Panc1 (cell line): ENCODE data around the gene VSX2. TPM values are rescaled to one million over a fixed set of nuclear protein-coding genes. Genes with fewer than 3 reads are reported as not detected.
A peak's percentile ranks its signal among the peaks of the same experiment; 100 is the strongest.

Experiments
- ATAC-seq: fragments of 200-7000 bp; cut with Tn5 transposase; 2 replicates; pipeline ENCODE4 v1.9.1; 2020; ENCODE audit warnings: mild to moderate bottlenecking, moderate library complexity
- Bru-seq: library from RNA; stranded (reverse); fragments of 400-500 nt; gene quantifications from one replicate; lab custom pipeline; 2021; lab: Mats Ljungman, UMichigan
- BruChase-seq, 2 experiments: library from RNA; stranded (reverse); fragments of 400-500 nt; gene quantifications; one replicate each; lab custom pipeline; 2021; lab: Mats Ljungman, UMichigan
- BruUV-seq: library from RNA; stranded (reverse); fragments of 400-500 nt; replicated peaks from 2 replicates; lab custom pipeline; 2021; lab: Mats Ljungman, UMichigan
- CTCF ChIA-PET: fragments of 300-600 bp; sonication (Branson Sonifier 250); formaldehyde crosslinking; loops from one replicate; lab custom pipeline; 2022; ENCODE audit warnings: antibody characterized with exemption; lab: Charles Lee
- POLR2A ChIA-PET: fragments of 300-600 bp; sonication (Branson Sonifier 250); formaldehyde crosslinking; loops from one replicate; lab custom pipeline; 2022; ENCODE audit warnings: antibody characterized with exemption; lab: Charles Lee
- DNase-seq: peaks from one replicate; pipeline ENCODE4 v3.0.0-alpha.2; 2010; ENCODE audit warnings: low read depth, low spot score
- H3K27ac ChIP-seq: 2 replicates; pipeline ENCODE4 v1.5.1; 2011; ENCODE audit warnings: mild to moderate bottlenecking, low read length, inconsistent platforms
- H3K27me3 ChIP-seq: fragments of 200-500 bp; sonication (Bioruptor generic); 2 replicates; pipeline ENCODE4 v1.6.0; 2014; ENCODE audit warnings: low read length, inconsistent platforms; ENCODE audit not compliant: control insufficient read depth, insufficient read depth
- H3K36me3 ChIP-seq: fragments of 200-500 bp; sonication (Bioruptor generic); 2 replicates; pipeline ENCODE4 v1.5.1; 2014; ENCODE audit warnings: inconsistent platforms, mild to moderate bottlenecking, low read length, moderate library complexity; ENCODE audit not compliant: control insufficient read depth, insufficient read depth
- H3K4me1 ChIP-seq: 2 replicates; pipeline ENCODE4 v1.5.1; 2011; ENCODE audit warnings: inconsistent platforms, mild to moderate bottlenecking, low read length, moderate library complexity; ENCODE audit not compliant: control insufficient read depth, insufficient read depth
- H3K4me3 ChIP-seq, 2 experiments: 2 replicates each; pipeline ENCODE4 v1.5.1; 2011 to 2012; ENCODE audit warnings: low read depth in 2 of 2, low read length in 2 of 2, mild to moderate bottlenecking in 2 of 2, inconsistent platforms in 1 of 2, moderate library complexity in 1 of 2
- H3K9me3 ChIP-seq: fragments of 200-500 bp; sonication (Bioruptor generic); 2 replicates; pipeline ENCODE4 v1.5.1; 2014; ENCODE audit warnings: low read depth, mild to moderate bottlenecking, inconsistent platforms, low read length, moderate library complexity; ENCODE audit not compliant: control insufficient read depth, insufficient read depth
- POLR2AphosphoS5 ChIP-seq: IDR thresholded peaks from 2 replicates; pipeline ENCODE4 v1.6.1; 2012; ENCODE audit warnings: mild to moderate bottlenecking, low read depth, low read length, moderate library complexity
- SIN3A ChIP-seq: IDR thresholded peaks from 2 replicates; pipeline ENCODE4 v1.6.1; 2012; ENCODE audit warnings: low read depth, mild to moderate bottlenecking, low read length, moderate library complexity, borderline replicate concordance; ENCODE audit not compliant: insufficient read depth
- TCF7L2 ChIP-seq: IDR thresholded peaks from 2 replicates; pipeline ENCODE4 v1.6.1; 2011; ENCODE audit warnings: mild to moderate bottlenecking, low read depth, low read length, inconsistent platforms
- in situ Hi-C: cut with HindIII; loops from 2 replicates; pipeline ENCODE4 v1.10.0; 2016; ENCODE audit warnings: low sequenced_read_pairs, low pct_unique_long_range_greater_than_20kb
- intact Hi-C: fragments of 100-400 bp; cut with micrococcal nuclease; formaldehyde crosslinking; loops from one replicate; pipeline ENCODE4 v1.10.0; 2022; ENCODE audit not compliant: unreplicated experiment
- long read RNA-seq: library from polyadenylated mRNA; unstranded; transcript quantifications from one replicate; pipeline ENCODE4 v2.0.0, GENCODE V29; 2021; ENCODE audit not compliant: unreplicated experiment
- polyA plus RNA-seq: library from polyadenylated mRNA; unstranded; fragments of >200 nt; gene quantifications from one replicate; pipeline ENCODE4 v1.2.1, GENCODE V29; 2012; ENCODE audit warnings: missing spikeins; ENCODE audit not compliant: insufficient read length
- total RNA-seq: library from RNA; stranded (reverse); gene quantifications from one replicate; pipeline ENCODE4 v1.2.1, GENCODE V29; 2021; ENCODE audit not compliant: unreplicated experiment
- TF ChIP-seq, protein P1 (sequence below): fragments of 450-650 bp; IDR thresholded peaks from 2 replicates; pipeline ENCODE4 v1.5.1; 2017; ENCODE audit warnings: mild to moderate bottlenecking
- TF ChIP-seq, protein P2 (sequence below), 2 experiments: IDR thresholded peaks; 2 replicates each; pipeline ENCODE4 v1.6.1; 2011 to 2012; ENCODE audit warnings: low read depth in 2 of 2, control low read depth in 1 of 2, low read length in 1 of 2, mild to moderate bottlenecking in 1 of 2, moderate library complexity in 1 of 2; ENCODE audit not compliant: insufficient read depth in 1 of 2

VSX2 gene
- total RNA-seq: not detected
- not detected for polyA plus RNA-seq
- Bru-seq, nascent RNA: not detected
- BruChase-seq, experiment 1, labeled RNA remaining after a 2-hour chase: not detected
- not detected for BruChase-seq, experiment 2, labeled RNA remaining after a 6-hour chase
- long read RNA-seq: 0 reads

DNA sequence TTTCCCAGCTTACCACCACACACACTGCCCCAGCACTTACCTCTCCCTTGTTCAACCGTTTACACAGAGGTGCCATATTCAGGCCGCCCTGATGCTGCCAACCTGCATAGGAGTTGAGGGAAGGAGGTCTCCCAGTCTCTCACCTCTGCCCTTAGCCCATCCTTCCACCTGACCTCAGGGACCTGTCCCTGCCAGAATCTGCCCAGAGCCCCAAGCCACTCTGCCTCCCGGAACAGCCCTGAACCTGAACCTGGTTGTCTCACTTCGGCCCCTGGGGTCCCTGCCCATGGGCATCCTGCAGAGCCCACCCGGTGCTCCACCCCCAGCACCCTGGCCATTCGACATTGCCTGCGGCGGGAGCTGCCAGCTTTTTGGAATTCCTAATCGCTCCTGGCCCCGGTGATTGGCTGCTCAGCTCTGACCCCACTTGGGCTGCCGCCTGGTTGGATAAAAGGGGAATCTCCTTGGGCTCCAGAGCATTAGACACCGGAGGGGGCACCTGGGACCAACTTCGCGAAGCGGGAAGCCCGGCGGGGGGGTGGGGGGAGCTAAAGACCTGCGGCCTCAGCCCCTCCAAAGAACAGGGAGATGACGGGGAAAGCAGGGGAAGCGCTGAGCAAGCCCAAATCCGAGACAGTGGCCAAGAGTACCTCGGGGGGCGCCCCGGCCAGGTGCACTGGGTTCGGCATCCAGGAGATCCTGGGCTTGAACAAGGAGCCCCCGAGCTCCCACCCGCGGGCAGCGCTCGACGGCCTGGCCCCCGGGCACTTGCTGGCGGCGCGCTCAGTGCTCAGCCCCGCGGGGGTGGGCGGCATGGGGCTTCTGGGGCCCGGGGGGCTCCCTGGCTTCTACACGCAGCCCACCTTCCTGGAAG is at the start of gene VSX2:
VSX2 (plus strand) TSS at position 476 of the 874 bp plus-strand sequence; CDS start at position 589, 113 bp downstream.
- intact Hi-C loops: no loop called here
- H3K27ac ChIP-seq: no peak within 1 kb of the TSS
- H3K27me3 ChIP-seq: peaks cover 15% of the 10 kb centered on the region
- in situ Hi-C loops: no loop called here
- no peaks in the 10 kb centered on the region for H3K36me3 ChIP-seq
- H3K4me3 ChIP-seq: no peak within 1 kb of the TSS
- BruUV-seq: no TSS peak
- TF ChIP-seq, protein P1, sequence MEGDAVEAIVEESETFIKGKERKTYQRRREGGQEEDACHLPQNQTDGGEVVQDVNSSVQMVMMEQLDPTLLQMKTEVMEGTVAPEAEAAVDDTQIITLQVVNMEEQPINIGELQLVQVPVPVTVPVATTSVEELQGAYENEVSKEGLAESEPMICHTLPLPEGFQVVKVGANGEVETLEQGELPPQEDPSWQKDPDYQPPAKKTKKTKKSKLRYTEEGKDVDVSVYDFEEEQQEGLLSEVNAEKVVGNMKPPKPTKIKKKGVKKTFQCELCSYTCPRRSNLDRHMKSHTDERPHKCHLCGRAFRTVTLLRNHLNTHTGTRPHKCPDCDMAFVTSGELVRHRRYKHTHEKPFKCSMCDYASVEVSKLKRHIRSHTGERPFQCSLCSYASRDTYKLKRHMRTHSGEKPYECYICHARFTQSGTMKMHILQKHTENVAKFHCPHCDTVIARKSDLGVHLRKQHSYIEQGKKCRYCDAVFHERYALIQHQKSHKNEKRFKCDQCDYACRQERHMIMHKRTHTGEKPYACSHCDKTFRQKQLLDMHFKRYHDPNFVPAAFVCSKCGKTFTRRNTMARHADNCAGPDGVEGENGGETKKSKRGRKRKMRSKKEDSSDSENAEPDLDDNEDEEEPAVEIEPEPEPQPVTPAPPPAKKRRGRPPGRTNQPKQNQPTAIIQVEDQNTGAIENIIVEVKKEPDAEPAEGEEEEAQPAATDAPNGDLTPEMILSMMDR: no peak
- no peak for TF ChIP-seq POLR2AphosphoS5
- TF ChIP-seq TCF7L2: no peak
- TF ChIP-seq SIN3A: no peak
- TF ChIP-seq, protein P2, sequence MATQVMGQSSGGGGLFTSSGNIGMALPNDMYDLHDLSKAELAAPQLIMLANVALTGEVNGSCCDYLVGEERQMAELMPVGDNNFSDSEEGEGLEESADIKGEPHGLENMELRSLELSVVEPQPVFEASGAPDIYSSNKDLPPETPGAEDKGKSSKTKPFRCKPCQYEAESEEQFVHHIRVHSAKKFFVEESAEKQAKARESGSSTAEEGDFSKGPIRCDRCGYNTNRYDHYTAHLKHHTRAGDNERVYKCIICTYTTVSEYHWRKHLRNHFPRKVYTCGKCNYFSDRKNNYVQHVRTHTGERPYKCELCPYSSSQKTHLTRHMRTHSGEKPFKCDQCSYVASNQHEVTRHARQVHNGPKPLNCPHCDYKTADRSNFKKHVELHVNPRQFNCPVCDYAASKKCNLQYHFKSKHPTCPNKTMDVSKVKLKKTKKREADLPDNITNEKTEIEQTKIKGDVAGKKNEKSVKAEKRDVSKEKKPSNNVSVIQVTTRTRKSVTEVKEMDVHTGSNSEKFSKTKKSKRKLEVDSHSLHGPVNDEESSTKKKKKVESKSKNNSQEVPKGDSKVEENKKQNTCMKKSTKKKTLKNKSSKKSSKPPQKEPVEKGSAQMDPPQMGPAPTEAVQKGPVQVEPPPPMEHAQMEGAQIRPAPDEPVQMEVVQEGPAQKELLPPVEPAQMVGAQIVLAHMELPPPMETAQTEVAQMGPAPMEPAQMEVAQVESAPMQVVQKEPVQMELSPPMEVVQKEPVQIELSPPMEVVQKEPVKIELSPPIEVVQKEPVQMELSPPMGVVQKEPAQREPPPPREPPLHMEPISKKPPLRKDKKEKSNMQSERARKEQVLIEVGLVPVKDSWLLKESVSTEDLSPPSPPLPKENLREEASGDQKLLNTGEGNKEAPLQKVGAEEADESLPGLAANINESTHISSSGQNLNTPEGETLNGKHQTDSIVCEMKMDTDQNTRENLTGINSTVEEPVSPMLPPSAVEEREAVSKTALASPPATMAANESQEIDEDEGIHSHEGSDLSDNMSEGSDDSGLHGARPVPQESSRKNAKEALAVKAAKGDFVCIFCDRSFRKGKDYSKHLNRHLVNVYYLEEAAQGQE (IDR thresholded peaks at IDR 0.05; ENCODE audit: insufficient read depth in 1 of 2, low read depth in 2 of 2, low read length in 1 of 2): no peak
- POLR2A ChIA-PET: no interaction called here
- DNase-seq: no peak
- CTCF ChIA-PET: no interaction called here
- no peaks in the 10 kb centered on the region; the same call in 1 of the 2 replicates for H3K4me1 ChIP-seq
- 0 out of 2 replicates have a peak, but pooled peaks have one; percentile 18 for ATAC-seq
- H3K9me3 ChIP-seq: no peaks in the 10 kb centered on the region

DNA sequence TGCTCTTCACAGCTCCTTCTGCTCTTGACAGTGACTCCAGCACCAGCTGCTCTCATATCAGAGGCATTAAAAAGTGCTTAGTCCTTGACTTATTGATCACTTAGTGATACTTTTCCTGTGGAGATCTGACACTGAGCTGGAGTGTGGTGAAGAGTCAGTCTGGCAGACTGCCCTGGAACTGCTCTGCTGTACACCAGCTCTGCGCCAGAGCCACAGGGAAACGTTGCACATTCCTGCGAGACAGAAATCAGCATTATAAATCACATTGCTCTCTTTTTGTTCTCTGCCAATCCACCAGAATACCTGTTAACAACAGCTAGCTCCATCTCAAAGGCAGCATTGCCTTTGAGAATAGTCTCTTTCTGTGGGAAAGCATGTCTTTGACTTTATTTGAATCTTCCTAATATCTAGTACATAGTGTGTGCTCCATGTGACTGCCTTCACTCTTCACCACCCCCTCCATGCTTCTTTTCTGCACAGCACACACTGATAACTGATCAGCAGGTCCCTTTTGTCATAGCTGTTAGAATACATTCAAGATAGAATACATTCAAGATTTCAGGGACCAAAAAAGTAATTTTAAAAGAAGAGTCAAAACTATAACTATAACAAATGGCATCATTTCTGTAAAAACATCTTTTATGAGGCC is 48.2 kb upstream of the VSX2 start:
- ATAC-seq (no peak), DNase-seq (no peak)
- POLR2A ChIA-PET: interaction anchor here (0.6 kb wide), 1 partner anchor 11 kb away, joined by 7 read pairs; no protein-coding TSS in a partner anchor
- no TSS peak for BruUV-seq
- H3K27me3 ChIP-seq: no peaks in the 10 kb centered on the region
- intact Hi-C loops: no loop called here
- TF ChIP-seq SIN3A (no peak), POLR2AphosphoS5 (no peak), TCF7L2 (no peak)
- TF ChIP-seq, protein P2 (IDR thresholded peaks at IDR 0.05; ENCODE audit: insufficient read depth in 1 of 2, low read depth in 2 of 2, low read length in 1 of 2): no peak
- TF ChIP-seq, protein P1: no peak
- H3K27ac ChIP-seq: no peak overlapping the region
- CTCF ChIA-PET: interaction anchor here (0.6 kb wide), 1 partner anchor 37 kb away, joined by 8 read pairs; no protein-coding TSS in a partner anchor
- no peak overlapping the region for H3K4me3 ChIP-seq
- in situ Hi-C loops: no loop called here
- H3K36me3 ChIP-seq: no peaks in the 10 kb centered on the region
- H3K4me1 ChIP-seq: no peaks in the 10 kb centered on the region
- H3K9me3 ChIP-seq: no peaks in the 10 kb centered on the region
